OCI-LY1 (cell line): Measurements from ENCODE around the gene TRABD2B.
A peak's percentile ranks its signal among the peaks of the same experiment; 100 is the strongest.

ENCODE experiments used
- H2AFZ ChIP-seq: fragments of 200-600 bp; sonication (generic), shearing (Covaris generic); 2 replicates; pipeline ENCODE4 v1.6.0; 2014; ENCODE audit warnings: antibody characterized with exemption, mild to moderate bottlenecking, low read length
- H3F3A ChIP-seq: fragments of 200-600 bp; sonication (generic), shearing (Covaris generic); 2 replicates; pipeline ENCODE4 v1.6.0; 2014; ENCODE audit warnings: mild to moderate bottlenecking, antibody characterized with exemption, low read length, moderate library complexity; ENCODE audit not compliant: insufficient read depth
- H3K27ac ChIP-seq: fragments of 200-600 bp; sonication (generic); 2 replicates; pipeline ENCODE4 v1.5.1; 2014; ENCODE audit warnings: low read length, mixed run types, mild to moderate bottlenecking, low read depth; ENCODE audit not compliant: poor library complexity, severe bottlenecking
- H3K27me3 ChIP-seq: fragments of 200-600 bp; sonication (generic); 2 replicates; pipeline ENCODE4 v1.6.0; 2014; ENCODE audit warnings: antibody characterized with exemption, mild to moderate bottlenecking, low read length, moderate library complexity; ENCODE audit not compliant: insufficient read depth
- H3K36me3 ChIP-seq: fragments of 200-600 bp; sonication (generic); 2 replicates; pipeline ENCODE4 v1.6.1; 2014; ENCODE audit warnings: mild to moderate bottlenecking, antibody characterized with exemption, low read length, moderate library complexity, mixed read lengths; ENCODE audit not compliant: insufficient read depth
- H3K4me1 ChIP-seq: fragments of 200-600 bp; sonication (generic); 2 replicates; pipeline ENCODE4 v1.5.1; 2014; ENCODE audit warnings: mild to moderate bottlenecking, low read length, moderate library complexity; ENCODE audit not compliant: insufficient read depth, severe bottlenecking
- H3K4me2 ChIP-seq: fragments of 200-600 bp; sonication (generic), shearing (Covaris generic); 2 replicates; pipeline ENCODE4 v1.6.1; 2014; ENCODE audit warnings: low read length
- H3K4me3 ChIP-seq: fragments of 200-600 bp; sonication (generic); 2 replicates; pipeline ENCODE4 v1.5.1; 2014; ENCODE audit warnings: low read length, low read depth, mild to moderate bottlenecking, mixed read lengths; ENCODE audit not compliant: poor library complexity, severe bottlenecking
- H3K79me2 ChIP-seq: fragments of 200-600 bp; shearing (Covaris generic); 2 replicates; pipeline ENCODE4 v1.6.1; 2016; ENCODE audit warnings: mixed run types, low read length, mixed read lengths; ENCODE audit not compliant: insufficient read depth
- H3K9ac ChIP-seq: fragments of 200-600 bp; sonication (generic), shearing (Covaris generic); 2 replicates; pipeline ENCODE4 v1.6.1; 2014; ENCODE audit warnings: mild to moderate bottlenecking, low read length, mixed read lengths
- H3K9me2 ChIP-seq: fragments of 200-600 bp; sonication (generic), shearing (Covaris generic); 2 replicates; pipeline ENCODE4 v1.6.1; 2014; ENCODE audit warnings: low read depth, mild to moderate bottlenecking, low read length, mixed read lengths
- H3K9me3 ChIP-seq: fragments of 200-600 bp; shearing (Covaris generic); 2 replicates; pipeline ENCODE4 v1.6.1; 2014; ENCODE audit warnings: low read length, mixed read lengths
- H4K20me1 ChIP-seq: fragments of 200-600 bp; sonication (generic), shearing (Covaris generic); 2 replicates; pipeline ENCODE4 v1.6.0; 2016; ENCODE audit warnings: mild to moderate bottlenecking, low read length; ENCODE audit not compliant: insufficient read depth
- EZH2 ChIP-seq: fragments of 200-600 bp; sonication (generic), shearing (Covaris generic); IDR thresholded peaks from 2 replicates; pipeline ENCODE4 v1.8.0; 2017; ENCODE audit warnings: borderline replicate concordance, mixed run types, mild to moderate bottlenecking, antibody characterized with exemption, low read length, moderate library complexity, mixed read lengths
- TF ChIP-seq, protein P1 (sequence below): fragments of 200-600 bp; sonication (generic), shearing (Covaris generic); IDR thresholded peaks from 2 replicates; pipeline ENCODE4 v1.5.1; 2017; ENCODE audit warnings: mild to moderate bottlenecking, antibody characterized with exemption, low read length, moderate library complexity, mixed read lengths

TRABD2B gene

DNA sequence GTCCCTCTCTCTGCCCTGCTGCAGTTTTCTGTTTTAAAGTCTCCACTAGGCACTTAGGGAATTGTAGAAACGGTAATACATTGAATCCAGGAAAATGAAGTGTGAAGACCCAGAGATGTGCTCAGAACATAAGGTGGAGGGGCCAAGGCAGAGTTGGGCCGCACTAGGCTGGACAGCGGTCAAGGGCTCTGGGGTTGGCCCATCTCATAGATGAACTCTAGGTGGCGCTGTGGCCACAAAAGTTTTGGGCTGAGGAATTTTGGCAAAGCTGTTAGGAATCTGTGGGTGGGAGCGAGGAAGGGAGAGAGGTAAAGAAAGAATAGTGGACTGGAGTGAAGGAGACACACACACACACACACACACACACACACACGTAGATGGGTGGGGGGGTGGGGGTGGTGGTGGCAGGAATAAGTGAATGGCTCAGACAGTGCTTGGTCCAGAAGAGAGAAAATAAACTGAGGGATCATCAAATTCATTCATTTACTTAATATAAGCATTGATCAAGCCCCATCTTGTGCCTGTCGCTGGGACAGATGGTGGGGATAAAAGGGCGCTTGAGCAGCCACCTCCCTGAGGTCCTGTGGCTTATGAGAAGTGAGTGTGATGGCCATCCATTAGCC lies 258.5 kb downstream of the TRABD2B start:
- Histone ChIP-seq H3K9me3 (no peaks in the 10 kb centered on the region), H2AFZ (no peak overlapping the region), H3K27me3 (no peaks in the 10 kb centered on the region), H3K4me1 (no peaks in the 10 kb centered on the region), H3K9me2 (no peaks in the 10 kb centered on the region), H3F3A (no peaks in the 10 kb centered on the region), H3K36me3 (no peaks in the 10 kb centered on the region), H3K9ac (no peak overlapping the region), H3K27ac (no peak overlapping the region), H4K20me1 (no peaks in the 10 kb centered on the region), H3K4me3 (no peak overlapping the region), H3K4me2 (no peak overlapping the region), H3K79me2 (no peaks in the 10 kb centered on the region)
- TF ChIP-seq, protein P1, sequence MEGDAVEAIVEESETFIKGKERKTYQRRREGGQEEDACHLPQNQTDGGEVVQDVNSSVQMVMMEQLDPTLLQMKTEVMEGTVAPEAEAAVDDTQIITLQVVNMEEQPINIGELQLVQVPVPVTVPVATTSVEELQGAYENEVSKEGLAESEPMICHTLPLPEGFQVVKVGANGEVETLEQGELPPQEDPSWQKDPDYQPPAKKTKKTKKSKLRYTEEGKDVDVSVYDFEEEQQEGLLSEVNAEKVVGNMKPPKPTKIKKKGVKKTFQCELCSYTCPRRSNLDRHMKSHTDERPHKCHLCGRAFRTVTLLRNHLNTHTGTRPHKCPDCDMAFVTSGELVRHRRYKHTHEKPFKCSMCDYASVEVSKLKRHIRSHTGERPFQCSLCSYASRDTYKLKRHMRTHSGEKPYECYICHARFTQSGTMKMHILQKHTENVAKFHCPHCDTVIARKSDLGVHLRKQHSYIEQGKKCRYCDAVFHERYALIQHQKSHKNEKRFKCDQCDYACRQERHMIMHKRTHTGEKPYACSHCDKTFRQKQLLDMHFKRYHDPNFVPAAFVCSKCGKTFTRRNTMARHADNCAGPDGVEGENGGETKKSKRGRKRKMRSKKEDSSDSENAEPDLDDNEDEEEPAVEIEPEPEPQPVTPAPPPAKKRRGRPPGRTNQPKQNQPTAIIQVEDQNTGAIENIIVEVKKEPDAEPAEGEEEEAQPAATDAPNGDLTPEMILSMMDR: peak; percentile 59
- TF ChIP-seq EZH2: no peak

- no peak overlapping the region for H2AFZ ChIP-seq
- no peaks in the 10 kb centered on the region for H3K4me1 ChIP-seq
- H3K27me3 ChIP-seq: no peaks in the 10 kb centered on the region
- no peak overlapping the region for H3K4me3 ChIP-seq
- H3F3A ChIP-seq: no peaks in the 10 kb centered on the region
- no peaks in the 10 kb centered on the region for H4K20me1 ChIP-seq
- H3K9ac ChIP-seq: no peak overlapping the region
- H3K9me3 ChIP-seq: no peaks in the 10 kb centered on the region
- no peak for TF ChIP-seq EZH2
- TF ChIP-seq, protein P1: no peak
- H3K36me3 ChIP-seq: no peaks in the 10 kb centered on the region
- no peak overlapping the region for H3K4me2 ChIP-seq
- H3K79me2 ChIP-seq: no peaks in the 10 kb centered on the region
- no peaks in the 10 kb centered on the region for H3K9me2 ChIP-seq
- no peak overlapping the region for H3K27ac ChIP-seq
These were observed 264.7 kb downstream of the TRABD2B start for GRCh38 chr1:47732489-47732888.

GRCh38 chr1:47731730-47732129 lies 265.5 kb downstream of the TRABD2B start:
- Histone ChIP-seq H3K27me3 (no peaks in the 10 kb centered on the region), H3F3A (no peaks in the 10 kb centered on the region), H3K4me3 (no peak overlapping the region), H3K4me1 (no peaks in the 10 kb centered on the region), H3K9me3 (no peaks in the 10 kb centered on the region), H4K20me1 (no peaks in the 10 kb centered on the region), H3K27ac (no peak overlapping the region), H2AFZ (no peak overlapping the region), H3K9ac (no peak overlapping the region), H3K9me2 (no peaks in the 10 kb centered on the region), H3K4me2 (no peak overlapping the region), H3K36me3 (no peaks in the 10 kb centered on the region), H3K79me2 (no peaks in the 10 kb centered on the region)
- TF ChIP-seq, protein P1: no peak
- TF ChIP-seq EZH2: no peak
